MCF 10A (cell line): ENCODE measurements around the gene WDCP. TPM values are rescaled to one million over a fixed set of nuclear protein-coding genes. Genes with fewer than 3 reads are reported as not detected.
A peak's percentile ranks its signal among the peaks of the same experiment; 100 is the strongest.

Source experiments
- BruUV-seq: library from RNA; stranded (reverse); fragments of 400-500 nt; replicated peaks from 2 replicates; lab custom pipeline; 2021; lab: Mats Ljungman, UMichigan
- CTCF ChIA-PET: fragments of 300-600 bp; sonication (Branson Sonifier 250); formaldehyde crosslinking; extraction: SDS; loops from one replicate; lab custom pipeline; 2021; ENCODE audit warnings: antibody characterized with exemption, inconsistent platforms; lab: Yijun Ruan, JAX
- POLR2A ChIA-PET: fragments of 300-600, 350-650 bp; sonication (Branson Sonifier 250); formaldehyde crosslinking; extraction: SDS; loops from one replicate; lab custom pipeline; 2020; ENCODE audit warnings: antibody characterized with exemption, inconsistent platforms; lab: Yijun Ruan, JAX
- DNase-seq: peaks from one replicate; pipeline ENCODE4 v3.0.0-alpha.2; 2018; ENCODE audit not compliant: unreplicated experiment
- H3K27ac Mint-ChIP-seq: one replicate; pipeline ENCODE4 v1.8.0; 2022; ENCODE audit warnings: mild to moderate bottlenecking, low read depth, mixed read lengths; ENCODE audit not compliant: unreplicated experiment
- H3K27me3 Mint-ChIP-seq: one replicate; pipeline ENCODE4 v1.8.0; 2022; ENCODE audit warnings: mixed read lengths; ENCODE audit not compliant: insufficient read depth, unreplicated experiment
- H3K36me3 Mint-ChIP-seq: one replicate; pipeline ENCODE4 v1.8.0; 2022; ENCODE audit warnings: mild to moderate bottlenecking, moderate library complexity, mixed read lengths; ENCODE audit not compliant: insufficient read depth, unreplicated experiment
- H3K4me1 Mint-ChIP-seq: one replicate; pipeline ENCODE4 v1.8.0; 2022; ENCODE audit warnings: mixed read lengths; ENCODE audit not compliant: insufficient read depth, unreplicated experiment
- H3K4me3 Mint-ChIP-seq: one replicate; pipeline ENCODE4 v1.8.0; 2022; ENCODE audit warnings: mild to moderate bottlenecking, moderate library complexity, mixed read lengths; ENCODE audit not compliant: unreplicated experiment
- H3K9me3 Mint-ChIP-seq: one replicate; pipeline ENCODE4 v1.8.0; 2022; ENCODE audit warnings: mixed read lengths; ENCODE audit not compliant: unreplicated experiment
- CTCF ChIP-seq: fragments of 200-600 bp; IDR thresholded peaks from one replicate; pipeline ENCODE4 v1.8.0; 2022; ENCODE audit warnings: antibody characterized with exemption, mild to moderate bottlenecking; ENCODE audit not compliant: unreplicated experiment
- intact Hi-C: fragments of 100-400 bp; cut with micrococcal nuclease; formaldehyde crosslinking; loops from 2 replicates; pipeline ENCODE4 v1.14.1; 2022
- total RNA-seq: library from RNA; stranded (reverse); gene quantifications from 2 replicates; pipeline ENCODE4 v1.2.3, GENCODE V29; 2022

The WDCP gene
- total RNA-seq, 1 experiment from 2014 or later, result 11.2 TPM

GRCh38 chr2:24083567-24084385, 36.6 kb upstream of the WDCP start:
- no peaks in the 10 kb centered on the region for H3K27me3 Mint-ChIP-seq
- H3K4me1 Mint-ChIP-seq, result peaks cover 28% of the 10 kb centered on the region
- intact Hi-C loops, result loop anchor here (1.0 to 5.0 kb wide), 8 partner anchors 40 to 299 kb away; partner anchors contain the start of genes ATAD2B, FAM228B, PFN4 and UBXN2A
- H3K9me3 Mint-ChIP-seq, result no peaks in the 10 kb centered on the region
- peak overlapping the region; percentile 75 for H3K4me3 Mint-ChIP-seq
- H3K36me3 Mint-ChIP-seq, result peaks cover 37% of the 10 kb centered on the region
- ChIA-PET CTCF (interaction anchor here (0.5 to 4.8 kb wide), 29 partner anchors 12 to 590 kb away, joined by 3 to 41 read pairs (median 5); partner anchors contain the start of genes ATAD2B, FAM228B, MFSD2B and UBXN2A), POLR2A (interaction anchor here (0.6 to 4.2 kb wide), 36 partner anchors 8 to 890 kb away, joined by 3 to 108 read pairs (median 6); partner anchors contain the start of genes ATAD2B, FAM228B, FKBP1B and ITSN2)
- peak; percentile 95 for DNase-seq
- peak overlapping the region; percentile 92 for H3K27ac Mint-ChIP-seq
- no peak for TF ChIP-seq CTCF
- TSS peak; percentile 37 for BruUV-seq

GRCh38 chr2:24082787-24083566, 35.8 kb upstream of the WDCP start:
- intact Hi-C loops, result loop anchor here (5.0 kb wide), 1 partner anchor 141 kb away; the partner anchor contains the start of gene UBXN2A
- BruUV-seq, result no TSS peak
- POLR2A ChIA-PET, result interaction anchor here (0.6 to 4.2 kb wide), 27 partner anchors 7 to 408 kb away, joined by 3 to 108 read pairs (median 6); partner anchors contain the start of genes ATAD2B, FAM228B, FKBP1B and ITSN2

GRCh38 chr2:24080701-24081100, 33.5 kb upstream of the WDCP start:
- DNase-seq, result no peak
- CTCF ChIA-PET, result interaction anchor here (0.5 to 4.8 kb wide), 4 partner anchors 13 to 256 kb away, joined by 3 to 30 read pairs (median 3); no protein-coding TSS in a partner anchor
- POLR2A ChIA-PET, result interaction anchor here (0.8 to 1.6 kb wide), 3 partner anchors 10 to 153 kb away, joined by 3 to 5 read pairs (median 4); partner anchors contain the start of genes ATAD2B and FAM228B
- H3K4me3 Mint-ChIP-seq, result no peak overlapping the region
- peaks cover 55% of the 10 kb centered on the region for H3K36me3 Mint-ChIP-seq
- H3K9me3 Mint-ChIP-seq, result no peaks in the 10 kb centered on the region
- no peak for TF ChIP-seq CTCF
- H3K27ac Mint-ChIP-seq, result no peak overlapping the region
- intact Hi-C loops, result loop anchor here (5.0 kb wide), 1 partner anchor 138 kb away; the partner anchor contains the start of gene UBXN2A
- BruUV-seq, result no TSS peak
- H3K27me3 Mint-ChIP-seq, result no peaks in the 10 kb centered on the region
- peaks cover 35% of the 10 kb centered on the region for H3K4me1 Mint-ChIP-seq

More at GRCh38 chr2:24082787-24083566, 35.8 kb upstream of the WDCP start:
- Mint-ChIP-seq H3K27ac (peak overlapping the region; percentile 92), H3K9me3 (no peaks in the 10 kb centered on the region), H3K36me3 (peaks cover 40% of the 10 kb centered on the region), H3K4me3 (peak overlapping the region; percentile 75), H3K27me3 (no peaks in the 10 kb centered on the region), H3K4me1 (peaks cover 30% of the 10 kb centered on the region)
- no peak for TF ChIP-seq CTCF
- CTCF ChIA-PET, result interaction anchor here (0.5 to 4.8 kb wide), 15 partner anchors 17 to 280 kb away, joined by 3 to 41 read pairs (median 5); partner anchors contain the start of genes ATAD2B, FAM228B, MFSD2B and UBXN2A
- no peak for DNase-seq
